HG02678 (cell line): Measurements from ENCODE around the gene ZNF248.

Experiments
- ATAC-seq: cut with Tn5 transposase; IDR thresholded peaks from one replicate; pipeline ENCODE4 v1.9.1; 2021; ENCODE audit warnings: mild to moderate bottlenecking, moderate library complexity; ENCODE audit not compliant: unreplicated experiment

The ZNF248 gene

DNA sequence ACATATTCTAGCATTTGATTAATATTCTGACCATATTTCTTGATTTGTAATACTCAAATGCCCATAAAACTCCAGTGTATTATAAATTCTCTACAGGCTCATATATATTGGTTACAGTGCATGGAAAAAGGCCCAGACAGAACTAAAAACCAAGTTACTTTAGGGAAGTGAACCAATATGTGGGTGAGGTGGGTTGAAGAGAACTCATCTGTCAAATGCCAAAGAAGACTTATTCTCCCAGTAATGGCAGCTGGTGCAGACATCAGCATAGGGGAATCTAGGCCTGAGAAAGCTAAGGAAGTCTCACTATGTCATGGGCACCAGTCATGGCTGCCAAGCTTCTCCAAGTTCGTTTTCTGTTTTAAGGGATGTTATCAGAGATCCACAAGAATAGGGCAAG, 30.6 kb downstream of the ZNF248 start:
- no peak for ATAC-seq

GRCh38 chr10:37821237-37821636, 36.2 kb downstream of the ZNF248 start:
- ATAC-seq, result no peak

DNA sequence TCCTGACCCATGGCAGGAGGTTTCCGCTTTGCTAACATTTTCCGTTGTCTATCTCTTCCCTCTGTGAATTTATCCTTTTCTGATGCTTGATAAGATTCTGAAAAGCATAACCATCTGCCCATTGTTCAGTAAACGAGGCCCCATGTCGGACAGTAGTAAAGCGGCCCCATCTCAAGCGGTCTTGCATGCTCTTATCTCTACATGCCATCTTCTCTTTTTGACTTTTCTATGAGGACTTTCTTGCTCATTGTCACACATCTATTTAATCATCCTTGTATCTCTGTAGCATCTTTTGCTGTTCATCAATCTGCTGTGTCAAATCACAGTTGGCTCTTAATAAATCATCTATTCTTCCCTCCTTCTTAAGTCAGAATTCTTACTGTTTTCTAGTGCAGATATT, 37.6 kb downstream of the ZNF248 start:
- ATAC-seq, result no peak

DNA sequence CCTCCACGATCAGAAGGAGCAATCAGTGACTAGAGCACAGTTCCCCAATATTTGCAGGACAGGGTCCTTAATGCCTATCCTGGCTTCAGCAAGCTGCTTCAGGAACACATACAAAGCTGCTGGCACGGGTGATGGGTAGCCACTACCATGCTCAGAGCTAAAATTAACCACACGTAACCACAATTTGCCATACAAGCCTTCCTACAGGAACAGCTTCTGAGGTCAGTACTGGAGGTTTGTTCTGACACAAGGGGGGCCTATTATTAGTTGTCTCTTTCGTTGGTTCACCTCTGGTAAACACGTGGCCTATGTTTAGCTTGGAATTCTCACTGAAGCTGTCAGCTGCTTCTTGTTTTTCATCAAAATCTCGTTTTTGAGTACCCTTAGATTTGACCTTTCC, 41.1 kb downstream of the ZNF248 start:
- ATAC-seq, result no peak

- ATAC-seq, result no peak
These were observed 43.6 kb downstream of the ZNF248 start for GRCh38 chr10:37813763-37814162.

DNA sequence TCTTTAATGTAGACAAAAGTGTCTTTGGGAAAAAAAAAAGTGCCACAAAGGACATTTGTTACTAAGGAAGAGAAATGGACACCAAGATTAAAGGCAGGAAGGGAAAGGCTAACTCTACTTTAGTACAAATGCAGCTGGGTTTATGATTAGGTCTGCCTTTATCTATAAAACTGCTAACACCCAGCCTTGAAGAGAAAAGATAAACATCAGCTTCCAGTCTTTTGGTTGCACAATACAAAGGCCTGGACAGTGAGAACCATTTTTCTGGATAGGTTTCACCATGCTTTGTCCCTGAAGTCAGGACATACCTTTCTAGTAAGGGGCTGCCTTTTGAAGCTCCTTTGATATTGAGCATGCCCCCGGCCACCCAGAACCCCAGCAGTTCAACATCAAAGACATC, 45.1 kb downstream of the ZNF248 start:
- no peak for ATAC-seq

DNA sequence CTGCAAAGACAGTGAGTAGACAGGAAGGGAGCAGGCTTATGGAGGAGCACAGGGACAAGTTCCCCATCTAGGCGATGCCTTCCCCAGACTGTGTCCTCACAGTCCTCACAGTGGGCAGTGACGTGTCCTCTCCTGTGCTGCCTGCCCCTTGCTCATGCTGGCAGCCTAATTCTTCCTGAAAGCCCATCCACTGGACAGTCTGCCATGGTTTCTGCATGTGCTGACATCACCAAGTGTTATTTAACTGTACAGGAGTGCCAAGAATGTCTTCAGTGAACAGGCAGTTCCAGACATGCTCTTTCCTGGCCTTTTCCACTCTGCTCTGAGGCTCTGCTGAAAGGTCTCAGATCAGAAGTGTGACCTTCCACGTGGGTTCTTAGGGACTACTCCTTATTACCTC, 54.1 kb downstream of the ZNF248 start:
- no peak for ATAC-seq

- ATAC-seq, result no peak
These were observed 55.9 kb downstream of the ZNF248 start for GRCh38 chr10:37801557-37801956.

GRCh38 chr10:37794305-37794976, 63.0 kb downstream of the ZNF248 start:
- no peak for ATAC-seq

GRCh38 chr10:37789590-37789989, 67.8 kb downstream of the ZNF248 start:
- no peak for ATAC-seq

DNA sequence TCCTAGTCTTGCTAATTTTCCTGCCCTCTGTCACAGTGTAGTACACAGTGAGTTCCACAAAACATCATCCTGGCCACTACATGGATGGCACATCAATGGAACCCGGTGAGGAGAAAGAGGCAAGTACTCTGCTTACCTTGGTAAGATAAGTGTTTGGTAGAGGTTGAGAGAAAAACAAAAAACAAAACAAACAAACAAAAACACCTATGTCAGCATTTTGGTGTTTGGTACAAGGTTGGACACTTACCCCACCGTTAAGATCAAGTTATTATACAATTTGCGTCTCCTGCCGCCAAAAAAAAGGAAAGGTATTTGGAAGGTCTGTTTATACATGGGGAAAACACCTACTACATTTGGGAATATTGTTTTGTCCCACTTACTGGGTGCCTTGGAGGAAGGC, 72.7 kb downstream of the ZNF248 start:
- ATAC-seq, result no peak

GRCh38 chr10:37780536-37780935, 76.9 kb downstream of the ZNF248 start:
- ATAC-seq, result no peak

DNA sequence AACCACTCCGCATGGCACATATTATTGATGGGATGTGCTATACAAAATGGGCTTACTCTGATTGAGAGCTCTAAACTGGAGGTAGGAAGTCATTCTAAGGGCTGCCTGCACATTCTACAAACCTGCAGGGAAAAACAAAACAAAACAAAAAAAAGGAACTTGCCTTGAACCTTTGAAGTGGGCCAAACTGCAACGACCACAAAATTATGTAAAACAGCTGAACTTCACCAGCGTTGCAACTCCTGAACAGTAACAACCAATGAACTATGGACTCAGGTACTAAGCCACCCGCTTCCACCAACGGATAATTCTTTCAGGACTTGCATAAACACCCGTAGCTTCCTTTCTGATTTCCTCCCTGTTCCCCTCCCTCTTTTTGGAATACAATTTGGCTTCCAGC, 80.4 kb downstream of the ZNF248 start:
- no peak for ATAC-seq

- no peak for ATAC-seq
These were observed 81.8 kb downstream of the ZNF248 start for GRCh38 chr10:37775612-37776011.

GRCh38 chr10:37774351-37774750, 83.1 kb downstream of the ZNF248 start:
- no peak for ATAC-seq

GRCh38 chr10:37765216-37765615, 92.2 kb downstream of the ZNF248 start:
- ATAC-seq, result no peak

- ATAC-seq, result no peak
These were observed 94.3 kb downstream of the ZNF248 start for GRCh38 chr10:37763132-37763531.

DNA sequence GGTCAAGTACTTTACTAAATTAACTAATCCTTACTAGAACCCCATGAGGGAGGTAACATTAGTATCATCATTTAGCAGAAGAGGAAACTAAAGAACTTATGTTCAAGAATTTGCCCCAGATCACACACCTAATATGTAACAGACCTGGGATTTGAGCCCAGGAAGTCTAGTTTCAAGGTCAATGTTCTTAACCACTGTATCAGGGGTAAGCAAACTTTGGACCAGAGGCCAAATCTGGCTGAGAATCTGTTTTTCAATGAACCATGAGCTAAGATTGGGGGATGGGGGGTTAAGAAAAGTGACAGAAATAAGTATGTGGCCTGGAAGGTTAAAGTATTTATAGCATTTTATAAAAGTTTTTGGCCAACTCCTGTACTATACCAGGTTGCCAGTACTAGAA, 95.1 kb downstream of the ZNF248 start:
- ATAC-seq, result no peak

DNA sequence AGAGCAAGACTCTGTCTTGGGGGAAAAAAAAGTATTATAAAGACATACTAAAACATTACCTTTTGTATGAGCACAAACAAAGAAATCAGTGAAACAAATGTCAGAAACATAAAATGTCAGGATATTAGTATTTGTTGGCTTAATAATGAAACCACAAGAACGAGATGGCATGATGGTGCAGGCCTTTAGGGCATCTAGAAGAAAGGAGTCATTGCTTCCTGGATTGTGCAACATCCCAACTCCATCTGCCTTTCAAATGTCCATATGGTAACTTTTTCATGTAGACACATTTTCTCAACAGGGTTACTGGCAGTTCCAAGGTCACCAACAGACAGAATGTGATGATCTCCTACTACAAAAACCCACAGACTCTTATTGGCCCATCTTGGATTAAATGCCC, 96.6 kb downstream of the ZNF248 start:
- ATAC-seq, result no peak

GRCh38 chr10:37758074-37758473, 99.3 kb downstream of the ZNF248 start:
- ATAC-seq, result no peak

- peak; percentile 61 for ATAC-seq
These were observed 102.7 kb downstream of the ZNF248 start for GRCh38 chr10:37754538-37755323.

DNA sequence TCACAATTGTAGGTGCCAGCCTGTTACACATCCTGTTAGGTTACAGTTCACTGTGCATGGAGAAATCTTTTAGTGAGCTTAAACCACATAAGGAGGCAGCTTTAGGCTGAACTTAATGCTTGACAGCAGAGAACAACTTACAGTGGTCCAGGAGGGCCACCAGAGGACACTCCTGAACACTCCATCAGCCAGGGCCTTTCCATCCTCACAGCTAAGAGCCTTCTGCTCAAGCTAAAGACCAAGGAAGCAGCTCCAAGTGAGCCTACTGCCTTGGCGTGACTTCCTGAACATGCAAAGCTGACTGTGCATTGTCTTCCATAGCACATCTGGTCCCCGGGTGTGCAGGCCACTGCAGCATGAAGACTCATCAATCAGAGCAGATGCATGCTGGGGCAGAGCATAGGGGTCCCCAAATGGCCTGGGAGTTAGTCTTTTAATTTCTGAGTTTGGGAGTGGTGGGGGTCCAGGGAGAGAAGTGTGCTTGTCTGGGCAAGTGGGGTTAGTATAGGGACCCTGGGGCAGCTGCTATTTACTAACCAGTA, 105.0 kb downstream of the ZNF248 start:
- ATAC-seq, result no peak
